HG03039 (cell line): ENCODE results near the gene STAMBPL1.

ENCODE experiments used
- ATAC-seq: cut with Tn5 transposase; IDR thresholded peaks from one replicate; pipeline ENCODE4 v1.9.1; 2021; ENCODE audit warnings: mild to moderate bottlenecking, moderate library complexity; ENCODE audit not compliant: unreplicated experiment

STAMBPL1 gene

GRCh38 chr10:88892222-88892967 is 12.3 kb downstream of the STAMBPL1 start:
- no peak for ATAC-seq

- no peak for ATAC-seq
Observed at GRCh38 chr10:88893611-88894010, 13.6 kb downstream of the STAMBPL1 start.

- no peak for ATAC-seq
Observed at GRCh38 chr10:88895250-88895649, 15.2 kb downstream of the STAMBPL1 start.

- no peak for ATAC-seq
Observed at GRCh38 chr10:88896372-88896993, 16.4 kb downstream of the STAMBPL1 start.

GRCh38 chr10:88896994-88897853 is 17.2 kb downstream of the STAMBPL1 start:
- no peak for ATAC-seq

- no peak for ATAC-seq
Observed at GRCh38 chr10:88898727-88899126, 18.7 kb downstream of the STAMBPL1 start.

GRCh38 chr10:88899886-88900285 is 19.8 kb downstream of the STAMBPL1 start:
- ATAC-seq = no peak

- ATAC-seq = peak; percentile 80
Observed at GRCh38 chr10:88901206-88901983, 21.4 kb downstream of the STAMBPL1 start.

GRCh38 chr10:88901984-88902789 is 22.1 kb downstream of the STAMBPL1 start:
- ATAC-seq = peak; percentile 13

- no peak for ATAC-seq
Observed at GRCh38 chr10:88903715-88904114, 23.7 kb downstream of the STAMBPL1 start.

- no peak for ATAC-seq
Observed at GRCh38 chr10:88906921-88907320, 26.9 kb downstream of the STAMBPL1 start.

- no peak for ATAC-seq
Observed at GRCh38 chr10:88908194-88908593, 28.1 kb downstream of the STAMBPL1 start.

- no peak for ATAC-seq
Observed at GRCh38 chr10:88911116-88911515, 31.1 kb downstream of the STAMBPL1 start.

- ATAC-seq = no peak
Observed at GRCh38 chr10:88911851-88912250, 31.8 kb downstream of the STAMBPL1 start.

GRCh38 chr10:88913127-88913526 is 33.1 kb downstream of the STAMBPL1 start:
- ATAC-seq = no peak

- no peak for ATAC-seq
Observed at GRCh38 chr10:88913788-88914187, 33.7 kb downstream of the STAMBPL1 start.

- ATAC-seq = no peak
Observed at GRCh38 chr10:88915781-88916180, 35.7 kb downstream of the STAMBPL1 start.

- no peak for ATAC-seq
Observed at GRCh38 chr10:88916231-88916630, 36.2 kb downstream of the STAMBPL1 start.

GRCh38 chr10:88916986-88917385 is 36.9 kb downstream of the STAMBPL1 start:
- no peak for ATAC-seq
